ENCODE data around the gene RCN2.

DNA sequence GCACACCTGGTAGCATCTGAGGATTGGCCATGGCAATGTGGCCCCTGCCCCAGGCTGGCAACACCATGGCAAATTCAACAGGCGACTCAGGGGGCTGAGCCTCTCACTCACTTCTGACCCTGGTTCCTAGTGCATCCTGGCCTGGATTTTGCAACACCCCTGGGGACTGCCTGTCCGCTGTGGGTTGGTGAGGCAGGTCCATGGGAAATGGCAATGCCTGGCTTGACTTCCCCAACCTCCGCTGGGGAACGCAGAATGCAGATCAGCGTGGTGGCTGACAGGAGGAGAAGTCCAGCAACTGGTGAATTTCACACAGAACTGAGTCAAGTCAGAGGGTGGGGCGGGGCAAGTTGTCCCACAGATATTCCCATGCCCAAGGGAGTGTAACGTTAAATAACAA, 59.5 kb downstream of the RCN2 start:
- TF ChIP-seq POLR2AphosphoS5 (IDR thresholded peaks at IDR 0.05) (no peak), CTCF (IDR thresholded peaks at IDR 0.05) (no peak), POLR2A (IDR thresholded peaks at IDR 0.05) (no peak)

Data from breast epithelium (tissue), 3 donors.